ENCODE data around the gene GLS.

DNA sequence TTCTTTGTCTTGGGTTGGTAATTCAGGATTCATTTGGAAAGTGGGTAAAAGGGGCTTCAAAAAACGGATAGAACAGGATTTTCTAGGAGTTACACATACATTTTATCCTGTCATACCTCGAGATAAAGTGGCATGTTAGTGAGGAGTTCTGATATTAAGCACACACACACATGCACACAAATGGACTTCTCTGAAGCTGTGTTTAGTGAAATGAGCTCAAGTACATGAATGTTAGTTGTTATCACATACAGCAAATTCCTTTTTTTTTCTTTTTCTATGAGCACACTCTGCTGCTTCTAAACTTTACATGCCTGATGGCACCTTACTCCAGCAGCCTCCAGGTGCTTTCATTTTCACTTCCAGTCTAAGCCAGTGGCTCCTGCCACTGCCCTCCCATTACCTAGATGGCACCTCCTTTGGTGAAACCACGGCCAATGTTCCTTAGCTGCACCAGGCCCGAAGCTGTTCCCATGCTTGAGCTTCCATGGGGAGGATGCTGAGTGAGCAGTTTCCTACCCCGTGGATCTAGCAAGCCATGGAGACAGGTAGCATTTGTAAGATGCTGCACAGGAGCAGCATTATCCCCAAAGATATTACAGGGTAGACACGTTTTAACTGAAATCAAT is 83.7 kb downstream of the GLS start:
- TF ChIP-seq CTCF (IDR thresholded peaks at IDR 0.05) (no peak), POLR2AphosphoS5 (IDR thresholded peaks at IDR 0.05) (no peak), POLR2A (IDR thresholded peaks at IDR 0.05) (no peak), EP300 (IDR thresholded peaks at IDR 0.05) (no peak)
